WTC11 (cell line): ENCODE measurements around the gene PIF1. TPM values are rescaled to one million over a fixed set of nuclear protein-coding genes. Genes with fewer than 3 reads are reported as not detected.
"Not testable (repeated sequence)": the region's sequence is repeated elsewhere in the genome, so short reads cannot be mapped to it uniquely, and the experiment has no call there.

Experiments
- ATAC-seq: fragments of 200-7000 bp; cut with Tn5 transposase; 2 replicates; pipeline ENCODE4 v1.10.0; 2021; ENCODE audit warnings: mild to moderate bottlenecking, moderate library complexity
- CTCF ChIA-PET: fragments of 300-600 bp; sonication (Branson Sonifier 250); formaldehyde crosslinking; loops from one replicate; lab custom pipeline; 2021; ENCODE audit warnings: antibody characterized with exemption; lab: Charles Lee
- POLR2A ChIA-PET: fragments of 350-600 bp; sonication (Branson Sonifier 250); formaldehyde crosslinking; loops from one replicate; lab custom pipeline; 2021; ENCODE audit warnings: antibody characterized with exemption; lab: Charles Lee
- DNase-seq: peaks from one replicate; pipeline ENCODE4 v3.0.0; 2021; ENCODE audit warnings: low spot score
- H3K27ac Mint-ChIP-seq: 2 replicates; pipeline ENCODE4 v1.8.0; 2021; ENCODE audit warnings: mixed read lengths
- H3K27me3 Mint-ChIP-seq: 2 replicates; pipeline ENCODE4 v1.8.0; 2021; ENCODE audit warnings: low read depth, mild to moderate bottlenecking, moderate library complexity, mixed read lengths
- H3K36me3 Mint-ChIP-seq: 2 replicates; pipeline ENCODE4 v1.8.0; 2021; ENCODE audit warnings: mixed read lengths
- H3K4me1 Mint-ChIP-seq: 2 replicates; pipeline ENCODE4 v1.8.0; 2022; ENCODE audit warnings: mixed read lengths
- H3K4me3 Mint-ChIP-seq: 2 replicates; pipeline ENCODE4 v1.8.0; 2021; ENCODE audit warnings: mild to moderate bottlenecking, moderate library complexity, mixed read lengths
- H3K9me3 Mint-ChIP-seq: 2 replicates; pipeline ENCODE4 v1.8.0; 2021; ENCODE audit warnings: mixed read lengths
- ATF3 ChIP-seq: sonication (generic); formaldehyde crosslinking; conservative IDR thresholded peaks from 2 replicates; pipeline ENCODE4 v1.8.1; 2022; ENCODE audit warnings: mild to moderate bottlenecking, missing genetic modification reagents
- EMX1 ChIP-seq: fragments of 250-450 bp; sonication (Bioruptor Pico); IDR thresholded peaks from 2 replicates; pipeline ENCODE4 v1.8.0; 2021; ENCODE audit warnings: mild to moderate bottlenecking
- ERG ChIP-seq: fragments of 250-450 bp; sonication (Bioruptor Pico); IDR thresholded peaks from 2 replicates; pipeline ENCODE4 v1.8.0; 2021; ENCODE audit warnings: mild to moderate bottlenecking
- FOXJ3 ChIP-seq: sonication (generic); formaldehyde crosslinking; IDR thresholded peaks from 2 replicates; pipeline ENCODE4 v1.9.0; 2021; ENCODE audit warnings: missing genetic modification reagents, mild to moderate bottlenecking, borderline replicate concordance
- GRHL2 ChIP-seq: fragments of 250-450 bp; sonication (Bioruptor Pico); IDR thresholded peaks from 2 replicates; pipeline ENCODE4 v1.8.0; 2022; ENCODE audit warnings: mild to moderate bottlenecking, moderate library complexity; ENCODE audit not compliant: insufficient replicate concordance, severe bottlenecking
- IRF2 ChIP-seq: sonication (generic); formaldehyde crosslinking; IDR thresholded peaks from 2 replicates; pipeline ENCODE4 v1.8.0; 2022; ENCODE audit warnings: low read depth, missing genetic modification reagents, borderline replicate concordance
- MXD4 ChIP-seq: fragments of 250-450 bp; sonication (Bioruptor Pico); IDR thresholded peaks from 2 replicates; pipeline ENCODE4 v1.8.0; 2021; ENCODE audit warnings: mild to moderate bottlenecking, moderate library complexity, borderline replicate concordance
- MYBL2 ChIP-seq: sonication (generic); formaldehyde crosslinking; IDR thresholded peaks from 2 replicates; pipeline ENCODE4 v1.8.1; 2023; ENCODE audit warnings: mild to moderate bottlenecking, moderate library complexity, missing genetic modification reagents
- NFATC4 ChIP-seq: fragments of 250-450 bp; sonication (Bioruptor Pico); IDR thresholded peaks from 2 replicates; pipeline ENCODE4 v1.9.0; 2021; ENCODE audit warnings: mild to moderate bottlenecking
- NFE2L1 ChIP-seq: sonication (generic); formaldehyde crosslinking; IDR thresholded peaks from 2 replicates; pipeline ENCODE4 v1.8.1; 2023; ENCODE audit warnings: missing genetic modification reagents
- NR1H2 ChIP-seq: sonication (generic); formaldehyde crosslinking; IDR thresholded peaks from 2 replicates; pipeline ENCODE4 v1.9.0; 2021; ENCODE audit warnings: mild to moderate bottlenecking, moderate library complexity, missing genetic modification reagents
- NR2C2 ChIP-seq: sonication (generic); formaldehyde crosslinking; IDR thresholded peaks from 2 replicates; pipeline ENCODE4 v1.8.0; 2022; ENCODE audit warnings: mild to moderate bottlenecking, missing genetic modification reagents
- NR3C1 ChIP-seq: sonication (generic); formaldehyde crosslinking; conservative IDR thresholded peaks from 2 replicates; pipeline ENCODE4 v1.8.1; 2023; ENCODE audit warnings: low read depth, mild to moderate bottlenecking, missing genetic modification reagents
- OVOL2 ChIP-seq: fragments of 250-450 bp; sonication (Bioruptor Pico); IDR thresholded peaks from 2 replicates; pipeline ENCODE4 v1.9.0; 2021; ENCODE audit warnings: mild to moderate bottlenecking, borderline replicate concordance
- PRDM15 ChIP-seq: sonication (generic); formaldehyde crosslinking; IDR thresholded peaks from 2 replicates; pipeline ENCODE4 v1.8.0; 2022; ENCODE audit warnings: missing genetic modification reagents
- TEAD4 ChIP-seq: sonication (generic); formaldehyde crosslinking; IDR thresholded peaks from 2 replicates; pipeline ENCODE4 v1.8.0; 2022; ENCODE audit warnings: mild to moderate bottlenecking, missing genetic modification reagents
- USF2 ChIP-seq: sonication (generic); formaldehyde crosslinking; IDR thresholded peaks from 2 replicates; pipeline ENCODE4 v1.8.1; 2023; ENCODE audit warnings: mild to moderate bottlenecking, missing genetic modification reagents, moderate library complexity
- ZBTB21 ChIP-seq: sonication (generic); formaldehyde crosslinking; IDR thresholded peaks from 2 replicates; pipeline ENCODE4 v1.8.1; 2023; ENCODE audit warnings: mild to moderate bottlenecking, missing genetic modification reagents, borderline replicate concordance
- ZNF121 ChIP-seq: sonication (generic); formaldehyde crosslinking; IDR thresholded peaks from 2 replicates; pipeline ENCODE4 v1.8.0; 2023; ENCODE audit warnings: missing genetic modification reagents
- ZNF232 ChIP-seq: sonication (generic); formaldehyde crosslinking; IDR thresholded peaks from 2 replicates; pipeline ENCODE4 v1.8.0; 2022; ENCODE audit warnings: mild to moderate bottlenecking, missing genetic modification reagents
- ZNF317 ChIP-seq: sonication (generic); formaldehyde crosslinking; IDR thresholded peaks from 2 replicates; pipeline ENCODE4 v1.8.1; 2023; ENCODE audit warnings: low read depth, mild to moderate bottlenecking, moderate library complexity, missing genetic modification reagents, borderline replicate concordance
- ZNF425 ChIP-seq: fragments of 250-450 bp; sonication (Bioruptor Pico); conservative IDR thresholded peaks from 2 replicates; pipeline ENCODE4 v1.9.0; 2021; ENCODE audit warnings: mild to moderate bottlenecking
- total RNA-seq: library from RNA; stranded (reverse); gene quantifications from 3 replicates; pipeline ENCODE4 v1.2.3, GENCODE V29; 2021

PIF1 gene
- total RNA-seq, 1 experiment from 2014 or later, result 249 TPM

GRCh38 chr15:64816452-64816851, 9.0 kb downstream of the PIF1 start:
- POLR2A ChIA-PET, result interaction anchor here (0.5 to 1.2 kb wide), 3 partner anchors 9 to 483 kb away, joined by 3 to 7 read pairs (median 5); partner anchors contain the start of gene PIF1
- no peaks in the 10 kb centered on the region for H3K27me3 Mint-ChIP-seq
- no peak overlapping the region for H3K4me3 Mint-ChIP-seq
- H3K4me1 Mint-ChIP-seq, result peaks cover 37% of the 10 kb centered on the region
- peaks cover 55% of the 10 kb centered on the region for H3K36me3 Mint-ChIP-seq
- no peak for DNase-seq
- CTCF ChIA-PET, result interaction anchor here (0.6 to 3.1 kb wide), 4 partner anchors 17 to 84 kb away, joined by 3 to 11 read pairs (median 4); no protein-coding TSS in a partner anchor
- ATAC-seq, result no peak
- TF ChIP-seq EMX1 (CRISPR knock-in tag), result no peak
- no peak for TF ChIP-seq IRF2 (CRISPR knock-in tag)
- TF ChIP-seq MXD4 (CRISPR knock-in tag), result no peak
- no peak for TF ChIP-seq TEAD4
- TF ChIP-seq NR1H2 (CRISPR knock-in tag), result no peak
- TF ChIP-seq NR3C1, result no peak
- TF ChIP-seq ATF3, result no peak
- no peak for TF ChIP-seq OVOL2 (CRISPR knock-in tag)
- no peak for TF ChIP-seq USF2
- no peak for TF ChIP-seq GRHL2
- TF ChIP-seq MYBL2 (CRISPR knock-in tag), result no peak
- TF ChIP-seq FOXJ3 (CRISPR knock-in tag), result no peak
- no peak for TF ChIP-seq ZNF232 (CRISPR knock-in tag)
- TF ChIP-seq, all 79 proteins: peak for 0
- Mint-ChIP-seq H3K27ac (peak overlapping the region; percentile 77), H3K9me3 (no peaks in the 10 kb centered on the region)

- not testable (repeated sequence) for H3K27me3 Mint-ChIP-seq, ATAC-seq, DNase-seq, H3K4me3 Mint-ChIP-seq, H3K9me3 Mint-ChIP-seq
- ChIA-PET POLR2A (interaction anchor here (0.7 to 1.4 kb wide), 3 partner anchors 26 to 355 kb away, joined by 3 to 4 read pairs (median 3); partner anchors contain the start of gene ZNF609), CTCF (interaction anchor here (0.7 to 3.1 kb wide), 7 partner anchors 11 to 97 kb away, joined by 3 to 11 read pairs (median 6); partner anchors contain the start of gene PIF1)
- peak overlapping the region; percentile 89 for H3K27ac Mint-ChIP-seq
- H3K4me1 Mint-ChIP-seq, result peaks cover 49% of the 10 kb centered on the region
- peak; percentile 60; the same call in 1 of the 2 replicates for TF ChIP-seq ZNF425 (CRISPR knock-in tag)
- TF ChIP-seq, all 79 proteins: peak for 1; not testable (repeated sequence) for 78
- H3K36me3 Mint-ChIP-seq, result peaks cover 41% of the 10 kb centered on the region
Measured at GRCh38 chr15:64814965-64815364, 10.5 kb downstream of the PIF1 start.

GRCh38 chr15:64814283-64814682, 11.2 kb downstream of the PIF1 start:
- not testable (repeated sequence) for ATAC-seq, DNase-seq, H3K27me3 Mint-ChIP-seq, H3K9me3 Mint-ChIP-seq, H3K4me3 Mint-ChIP-seq, H3K27ac Mint-ChIP-seq
- CTCF ChIA-PET, result interaction anchor here (0.7 to 3.1 kb wide), 7 partner anchors 11 to 98 kb away, joined by 3 to 11 read pairs (median 6); partner anchors contain the start of gene PIF1
- Mint-ChIP-seq H3K4me1 (peaks cover 56% of the 10 kb centered on the region), H3K36me3 (peaks cover 34% of the 10 kb centered on the region)
- POLR2A ChIA-PET, result interaction anchor here (0.7 to 1.3 kb wide), 2 partner anchors 91 to 354 kb away, joined by 3 read pairs; partner anchors contain the start of gene ZNF609

- DNase-seq (no peak), ATAC-seq (no peak)
- CTCF ChIA-PET, result interaction anchor here (0.6 to 6.7 kb wide), 6 partner anchors 24 to 126 kb away, joined by 3 to 108 read pairs (median 9); no protein-coding TSS in a partner anchor
- no peaks in the 10 kb centered on the region for H3K9me3 Mint-ChIP-seq
- no peaks in the 10 kb centered on the region for H3K27me3 Mint-ChIP-seq
- peaks cover 24% of the 10 kb centered on the region for H3K36me3 Mint-ChIP-seq
- H3K4me1 Mint-ChIP-seq, result peaks cover 68% of the 10 kb centered on the region
- H3K4me3 Mint-ChIP-seq, result no peak overlapping the region
- POLR2A ChIA-PET, result interaction anchor here (0.6 to 5.2 kb wide), 5 partner anchors 9 to 81 kb away, joined by 3 to 45 read pairs (median 4); partner anchors contain the start of genes PIF1 and PLEKHO2
- H3K27ac Mint-ChIP-seq, result peak overlapping the region; percentile 99
- TF ChIP-seq PRDM15 (CRISPR knock-in tag) (no peak), NFE2L1 (CRISPR knock-in tag) (no peak), NR2C2 (CRISPR knock-in tag) (no peak), NFATC4 (CRISPR knock-in tag) (no peak), ZNF317 (CRISPR knock-in tag) (no peak), ZNF121 (CRISPR knock-in tag) (no peak), ERG (no peak), ZBTB21 (CRISPR knock-in tag) (no peak)
Measured at GRCh38 chr15:64813075-64813474, 12.4 kb downstream of the PIF1 start.
